Esophagus muscularis mucosa (tissue), 3 donors: ENCODE data around the gene MED22.

ENCODE experiments used
- POLR2A ChIP-seq: fragments of 450-650 bp; IDR thresholded peaks from one replicate; pipeline ENCODE4 v1.6.1; 2017; ENCODE audit warnings: antibody characterized with exemption, moderate library complexity, mild to moderate bottlenecking, low read depth
- TF ChIP-seq, protein P1 (sequence below), 3 experiments: fragments of 200-600 bp in 2 of 3; fragments of 450-650 bp in 1 of 3; sonication (generic) in 2 of 3; IDR thresholded peaks; one replicate each; pipeline ENCODE4 v1.5.1; 2017 to 2019; ENCODE audit warnings: antibody characterized with exemption in 3 of 3, mild to moderate bottlenecking in 2 of 3, moderate library complexity in 1 of 3

DNA sequence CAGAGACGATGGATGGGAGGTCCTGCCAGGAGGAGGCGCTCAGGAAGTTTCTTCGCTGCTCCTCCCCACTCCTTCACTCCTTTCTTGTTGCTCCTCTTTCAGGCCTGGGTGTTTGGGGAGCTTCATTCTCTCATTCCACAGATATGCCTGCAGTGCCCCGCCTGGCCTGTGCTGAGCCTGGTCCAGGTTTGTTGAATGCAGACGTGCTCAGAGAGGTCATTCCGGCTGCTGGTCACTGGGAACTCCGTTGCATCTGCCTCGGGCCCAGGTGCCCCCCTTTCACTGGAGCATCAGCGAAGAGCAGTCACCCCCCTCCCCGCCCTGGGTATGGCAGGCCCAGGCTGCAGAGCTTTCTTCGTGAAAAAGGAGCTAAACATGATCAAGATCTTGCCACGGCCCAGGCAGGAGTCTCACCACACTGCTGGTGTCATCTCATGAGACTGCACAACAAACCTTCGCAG is 27.5 kb downstream of the MED22 start:
- TF ChIP-seq, protein P1, sequence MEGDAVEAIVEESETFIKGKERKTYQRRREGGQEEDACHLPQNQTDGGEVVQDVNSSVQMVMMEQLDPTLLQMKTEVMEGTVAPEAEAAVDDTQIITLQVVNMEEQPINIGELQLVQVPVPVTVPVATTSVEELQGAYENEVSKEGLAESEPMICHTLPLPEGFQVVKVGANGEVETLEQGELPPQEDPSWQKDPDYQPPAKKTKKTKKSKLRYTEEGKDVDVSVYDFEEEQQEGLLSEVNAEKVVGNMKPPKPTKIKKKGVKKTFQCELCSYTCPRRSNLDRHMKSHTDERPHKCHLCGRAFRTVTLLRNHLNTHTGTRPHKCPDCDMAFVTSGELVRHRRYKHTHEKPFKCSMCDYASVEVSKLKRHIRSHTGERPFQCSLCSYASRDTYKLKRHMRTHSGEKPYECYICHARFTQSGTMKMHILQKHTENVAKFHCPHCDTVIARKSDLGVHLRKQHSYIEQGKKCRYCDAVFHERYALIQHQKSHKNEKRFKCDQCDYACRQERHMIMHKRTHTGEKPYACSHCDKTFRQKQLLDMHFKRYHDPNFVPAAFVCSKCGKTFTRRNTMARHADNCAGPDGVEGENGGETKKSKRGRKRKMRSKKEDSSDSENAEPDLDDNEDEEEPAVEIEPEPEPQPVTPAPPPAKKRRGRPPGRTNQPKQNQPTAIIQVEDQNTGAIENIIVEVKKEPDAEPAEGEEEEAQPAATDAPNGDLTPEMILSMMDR (IDR thresholded peaks at IDR 0.05) = no peak
- TF ChIP-seq POLR2A = no peak
